CD4-positive, CD25-positive, alpha-beta regulatory T cell (primary cell): Measurements from ENCODE around the gene PPFIBP1. TPM values are rescaled to one million over a fixed set of nuclear protein-coding genes. Genes with fewer than 3 reads are reported as not detected.

Source experiments
- ATAC-seq, 2 donors: fragments of 150-1000 bp; cut with Tn5 transposase; one replicate each; pipeline ENCODE4 v1.10.0; 2021; ENCODE audit warnings: low read depth in 2 of 2, moderate number of reproducible peaks in 2 of 2, moderate library complexity in 1 of 2
- DNase-seq, 3 donors: peaks; one replicate each; pipeline versions ENCODE4 v3.0.0 to v3.0.0-alpha.2; 2012 to 2022; ENCODE audit warnings: mixed read lengths in 1 of 3
- H3K27ac ChIP-seq: one replicate; pipeline ENCODE4 v1.7.0; 2013; ENCODE audit warnings: mild to moderate bottlenecking, low read length; ENCODE audit not compliant: insufficient read depth, poor library complexity, severe bottlenecking
- H3K27me3 ChIP-seq: one replicate; pipeline ENCODE4 v1.7.0; 2013; ENCODE audit warnings: low read length; ENCODE audit not compliant: control insufficient read depth, insufficient read depth
- H3K36me3 ChIP-seq: one replicate; pipeline ENCODE4 v1.7.0; 2013; ENCODE audit warnings: mild to moderate bottlenecking, low read length, moderate library complexity; ENCODE audit not compliant: control insufficient read depth, insufficient read depth
- H3K4me1 ChIP-seq: 2 replicates; pipeline ENCODE4 v1.7.0; 2013; ENCODE audit warnings: mild to moderate bottlenecking, low read length; ENCODE audit not compliant: insufficient read depth, control insufficient read depth, poor library complexity, severe bottlenecking
- H3K4me3 ChIP-seq: one replicate; pipeline ENCODE4 v1.7.0; 2013; ENCODE audit warnings: low read depth, mild to moderate bottlenecking, low read length, moderate library complexity
- H3K9me3 ChIP-seq, 2 experiments: 1 replicate in 1 of 2; 2 replicates in 1 of 2; pipeline ENCODE4 v1.7.0; 2013; ENCODE audit warnings: low read length in 2 of 2, mild to moderate bottlenecking in 1 of 2, moderate library complexity in 1 of 2; ENCODE audit not compliant: control insufficient read depth in 2 of 2
- H3K27ac Mint-ChIP-seq, 3 donors: one replicate each; pipeline ENCODE4 v1.8.0; 2020 to 2022; ENCODE audit warnings: mild to moderate bottlenecking in 3 of 3, mixed read lengths in 3 of 3, moderate library complexity in 2 of 3
- H3K27me3 Mint-ChIP-seq: one replicate; pipeline ENCODE4 v1.8.0; 2022; ENCODE audit warnings: mild to moderate bottlenecking, mixed read lengths
- H3K36me3 Mint-ChIP-seq: one replicate; pipeline ENCODE4 v1.8.0; 2020; ENCODE audit warnings: mixed read lengths
- H3K4me1 Mint-ChIP-seq, 4 donors: one replicate each; pipeline ENCODE4 v1.8.0; 2020 to 2022; ENCODE audit warnings: mixed read lengths in 4 of 4, mild to moderate bottlenecking in 1 of 4
- H3K4me3 Mint-ChIP-seq, 4 donors: one replicate each; pipeline ENCODE4 v1.8.0; 2020 to 2022; ENCODE audit warnings: mild to moderate bottlenecking in 4 of 4, mixed read lengths in 4 of 4, moderate library complexity in 3 of 4
- H3K9me3 Mint-ChIP-seq, 7 donors: one replicate each; pipeline ENCODE4 v1.8.0; 2020 to 2022; ENCODE audit warnings: mixed read lengths in 7 of 7, mild to moderate bottlenecking in 3 of 7, moderate library complexity in 2 of 7
- polyA plus RNA-seq, 4 donors: library from polyadenylated mRNA; unstranded; fragments of 300-500 nt; fragmentation: Illumina TruSeq; gene quantifications; one replicate each; pipeline ENCODE4 v1.2.3, GENCODE V29; 2021
- total RNA-seq: library from RNA; stranded (reverse); gene quantifications from one replicate; pipeline ENCODE4 v1.2.3, GENCODE V29; 2022

The PPFIBP1 gene
- total and polyA plus RNA-seq, 5 donors from 2014 or later: 1.0 to 6.6 (median 2.3) TPM

GRCh38 chr12:27604431-27604830 lies 80.4 kb downstream of the PPFIBP1 start:
- H3K4me3 Mint-ChIP-seq: no peak overlapping the region
- Histone ChIP-seq H3K4me1 (no peaks in the 10 kb centered on the region), H3K4me3 (no peak overlapping the region), H3K36me3 (no peaks in the 10 kb centered on the region), H3K27ac (no peak overlapping the region), H3K9me3 (no peaks in the 10 kb centered on the region), H3K27me3 (no peaks in the 10 kb centered on the region)
- H3K27me3 Mint-ChIP-seq: peaks cover 5% of the 10 kb centered on the region
- no peaks in the 10 kb centered on the region for H3K36me3 Mint-ChIP-seq
- DNase-seq: no peak
- H3K4me1 Mint-ChIP-seq: no peaks in the 10 kb centered on the region
- H3K9me3 Mint-ChIP-seq: peaks cover 0 to 4% (median 0%) of the 10 kb centered on the region in 7 donors
- no peak for ATAC-seq
- no peak overlapping the region for H3K27ac Mint-ChIP-seq

GRCh38 chr12:27606986-27607385 lies 83.0 kb downstream of the PPFIBP1 start:
- H3K27me3 ChIP-seq: no peaks in the 10 kb centered on the region
- no peak overlapping the region for H3K4me3 Mint-ChIP-seq
- no peak overlapping the region for H3K27ac ChIP-seq
- no peak overlapping the region for H3K4me3 ChIP-seq
- H3K4me1 ChIP-seq: no peaks in the 10 kb centered on the region
- H3K27me3 Mint-ChIP-seq: peaks cover 5% of the 10 kb centered on the region
- H3K36me3 ChIP-seq: no peaks in the 10 kb centered on the region
- no peaks in the 10 kb centered on the region for H3K9me3 ChIP-seq
- no peaks in the 10 kb centered on the region for H3K4me1 Mint-ChIP-seq
- no peak for ATAC-seq
- H3K36me3 Mint-ChIP-seq: no peaks in the 10 kb centered on the region
- DNase-seq: no peak
- H3K27ac Mint-ChIP-seq: no peak overlapping the region
- H3K9me3 Mint-ChIP-seq: peaks cover 0 to 4% (median 0%) of the 10 kb centered on the region in 7 donors

GRCh38 chr12:27607591-27607990 lies 83.6 kb downstream of the PPFIBP1 start:
- H3K27ac Mint-ChIP-seq: no peak overlapping the region
- Histone ChIP-seq H3K9me3 (no peaks in the 10 kb centered on the region), H3K27me3 (no peaks in the 10 kb centered on the region), H3K36me3 (no peaks in the 10 kb centered on the region), H3K4me1 (no peaks in the 10 kb centered on the region), H3K27ac (no peak overlapping the region), H3K4me3 (no peak overlapping the region)
- peaks cover 5% of the 10 kb centered on the region for H3K27me3 Mint-ChIP-seq
- DNase-seq (no peak), ATAC-seq (no peak)
- no peaks in the 10 kb centered on the region for H3K4me1 Mint-ChIP-seq
- peaks cover 0 to 4% (median 0%) of the 10 kb centered on the region in 7 donors for H3K9me3 Mint-ChIP-seq
- no peaks in the 10 kb centered on the region for H3K36me3 Mint-ChIP-seq
- no peak overlapping the region for H3K4me3 Mint-ChIP-seq

GRCh38 chr12:27608890-27609289 lies 84.9 kb downstream of the PPFIBP1 start:
- no peak overlapping the region for H3K27ac Mint-ChIP-seq
- H3K27me3 Mint-ChIP-seq: peaks cover under 1% of the 10 kb centered on the region
- H3K36me3 Mint-ChIP-seq: no peaks in the 10 kb centered on the region
- Histone ChIP-seq H3K27ac (no peak overlapping the region), H3K4me1 (no peaks in the 10 kb centered on the region), H3K36me3 (no peaks in the 10 kb centered on the region), H3K9me3 (no peaks in the 10 kb centered on the region), H3K27me3 (no peaks in the 10 kb centered on the region), H3K4me3 (no peak overlapping the region)
- H3K9me3 Mint-ChIP-seq: peaks cover 0 to 4% (median 0%) of the 10 kb centered on the region in 7 donors
- no peak overlapping the region for H3K4me3 Mint-ChIP-seq
- no peaks in the 10 kb centered on the region for H3K4me1 Mint-ChIP-seq
- DNase-seq: no peak
- no peak for ATAC-seq

GRCh38 chr12:27610374-27610773 lies 86.4 kb downstream of the PPFIBP1 start:
- no peaks in the 10 kb centered on the region for H3K4me1 ChIP-seq
- Mint-ChIP-seq H3K4me3 (no peak overlapping the region), H3K27ac (no peak overlapping the region), H3K36me3 (no peaks in the 10 kb centered on the region), H3K9me3 (no peaks in the 10 kb centered on the region), H3K27me3 (no peaks in the 10 kb centered on the region), H3K4me1 (no peaks in the 10 kb centered on the region)
- H3K9me3 ChIP-seq: no peaks in the 10 kb centered on the region
- no peaks in the 10 kb centered on the region for H3K36me3 ChIP-seq
- DNase-seq (no peak), ATAC-seq (no peak)
- no peak overlapping the region for H3K4me3 ChIP-seq
- no peaks in the 10 kb centered on the region for H3K27me3 ChIP-seq
- no peak overlapping the region for H3K27ac ChIP-seq

GRCh38 chr12:27614386-27614785 lies 90.4 kb downstream of the PPFIBP1 start:
- Histone ChIP-seq H3K36me3 (no peaks in the 10 kb centered on the region), H3K4me1 (no peaks in the 10 kb centered on the region), H3K27ac (no peak overlapping the region), H3K4me3 (no peak overlapping the region), H3K27me3 (no peaks in the 10 kb centered on the region), H3K9me3 (no peaks in the 10 kb centered on the region)
- no peak overlapping the region for H3K27ac Mint-ChIP-seq
- H3K4me3 Mint-ChIP-seq: no peak overlapping the region
- no peaks in the 10 kb centered on the region for H3K36me3 Mint-ChIP-seq
- H3K27me3 Mint-ChIP-seq: peaks cover 10% of the 10 kb centered on the region
- no peak for DNase-seq
- H3K4me1 Mint-ChIP-seq: no peaks in the 10 kb centered on the region
- H3K9me3 Mint-ChIP-seq: peaks cover 0 to 2% (median 0%) of the 10 kb centered on the region in 7 donors
- no peak for ATAC-seq

- H3K27me3 ChIP-seq: no peaks in the 10 kb centered on the region
- peaks cover 10% of the 10 kb centered on the region for H3K27me3 Mint-ChIP-seq
- H3K27ac ChIP-seq: no peak overlapping the region
- H3K4me3 ChIP-seq: no peak overlapping the region
- no peaks in the 10 kb centered on the region for H3K4me1 ChIP-seq
- peaks cover 0 to 2% (median 0%) of the 10 kb centered on the region in 7 donors for H3K9me3 Mint-ChIP-seq
- H3K27ac Mint-ChIP-seq: no peak overlapping the region
- no peak for DNase-seq
- no peaks in the 10 kb centered on the region for H3K9me3 ChIP-seq
- no peaks in the 10 kb centered on the region for H3K36me3 ChIP-seq
- no peak for ATAC-seq
- no peak overlapping the region for H3K4me3 Mint-ChIP-seq
- H3K4me1 Mint-ChIP-seq: no peaks in the 10 kb centered on the region
- no peaks in the 10 kb centered on the region for H3K36me3 Mint-ChIP-seq
These were observed 90.9 kb downstream of the PPFIBP1 start for GRCh38 chr12:27614866-27615265.

GRCh38 chr12:27615331-27615891 lies 91.4 kb downstream of the PPFIBP1 start:
- no peak overlapping the region for H3K4me3 ChIP-seq
- H3K9me3 Mint-ChIP-seq: peaks cover 0 to 2% (median 0%) of the 10 kb centered on the region in 7 donors
- no peaks in the 10 kb centered on the region for H3K36me3 ChIP-seq
- H3K27ac Mint-ChIP-seq: no peak overlapping the region
- H3K36me3 Mint-ChIP-seq: no peaks in the 10 kb centered on the region
- no peak for DNase-seq
- H3K27me3 ChIP-seq: no peaks in the 10 kb centered on the region
- H3K4me1 ChIP-seq: no peaks in the 10 kb centered on the region
- H3K27ac ChIP-seq: no peak overlapping the region
- no peaks in the 10 kb centered on the region for H3K9me3 ChIP-seq
- no peak overlapping the region for H3K4me3 Mint-ChIP-seq
- H3K27me3 Mint-ChIP-seq: peaks cover 10% of the 10 kb centered on the region
- no peaks in the 10 kb centered on the region for H3K4me1 Mint-ChIP-seq
- no peak for ATAC-seq
